ENCODE measurements around the gene GRID2IP. TPM values are rescaled to one million over a fixed set of nuclear protein-coding genes. Genes with fewer than 3 reads are reported as not detected.

The GRID2IP gene
- total RNA-seq, 1 donor from 2014 or later, result not detected

DNA sequence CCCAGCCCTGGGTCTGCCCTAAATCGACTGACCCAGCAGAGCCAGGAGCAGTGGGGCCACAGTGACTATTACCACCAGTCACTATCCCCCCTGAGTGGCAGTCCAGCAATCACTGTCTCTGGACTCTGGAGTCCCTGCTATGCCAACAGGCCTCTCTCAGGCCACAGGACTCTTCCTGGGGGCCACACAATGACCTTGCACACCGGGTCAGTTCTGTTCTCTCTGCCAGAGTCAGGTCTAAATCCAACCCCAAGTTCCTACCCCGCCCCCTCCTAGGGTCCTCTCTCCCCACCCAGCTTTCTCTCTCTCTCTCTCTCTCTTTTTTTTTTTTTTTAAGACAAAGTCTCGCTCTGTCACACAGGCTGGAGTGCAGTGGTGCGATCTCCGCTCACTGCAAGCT lies 21.6 kb downstream of the GRID2IP start:
- H3K4me1 ChIP-seq, result no peaks in the 10 kb centered on the region
- Mint-ChIP-seq H3K36me3 (no peaks in the 10 kb centered on the region), H3K27ac (no peak overlapping the region), H3K27me3 (ENCODE audit: insufficient read depth, low read depth) (peaks cover 72% of the 10 kb centered on the region), H3K4me3 (peak overlapping the region; percentile 66), H3K9me3 (no peaks in the 10 kb centered on the region), H3K4me1 (peaks cover 13% of the 10 kb centered on the region)
- peaks cover 5% of the 10 kb centered on the region for H4K20me1 ChIP-seq (ENCODE audit: low read depth)
- H3K9ac ChIP-seq, result no peak overlapping the region
- no peak overlapping the region for H2AFZ ChIP-seq (replicated peaks)
- no peak overlapping the region for H3K4me3 ChIP-seq
- peaks cover 97% of the 10 kb centered on the region for H3K27me3 ChIP-seq
- TF ChIP-seq, protein P1, sequence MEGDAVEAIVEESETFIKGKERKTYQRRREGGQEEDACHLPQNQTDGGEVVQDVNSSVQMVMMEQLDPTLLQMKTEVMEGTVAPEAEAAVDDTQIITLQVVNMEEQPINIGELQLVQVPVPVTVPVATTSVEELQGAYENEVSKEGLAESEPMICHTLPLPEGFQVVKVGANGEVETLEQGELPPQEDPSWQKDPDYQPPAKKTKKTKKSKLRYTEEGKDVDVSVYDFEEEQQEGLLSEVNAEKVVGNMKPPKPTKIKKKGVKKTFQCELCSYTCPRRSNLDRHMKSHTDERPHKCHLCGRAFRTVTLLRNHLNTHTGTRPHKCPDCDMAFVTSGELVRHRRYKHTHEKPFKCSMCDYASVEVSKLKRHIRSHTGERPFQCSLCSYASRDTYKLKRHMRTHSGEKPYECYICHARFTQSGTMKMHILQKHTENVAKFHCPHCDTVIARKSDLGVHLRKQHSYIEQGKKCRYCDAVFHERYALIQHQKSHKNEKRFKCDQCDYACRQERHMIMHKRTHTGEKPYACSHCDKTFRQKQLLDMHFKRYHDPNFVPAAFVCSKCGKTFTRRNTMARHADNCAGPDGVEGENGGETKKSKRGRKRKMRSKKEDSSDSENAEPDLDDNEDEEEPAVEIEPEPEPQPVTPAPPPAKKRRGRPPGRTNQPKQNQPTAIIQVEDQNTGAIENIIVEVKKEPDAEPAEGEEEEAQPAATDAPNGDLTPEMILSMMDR (IDR thresholded peaks at IDR 0.05), result no peak
- TF ChIP-seq EZH2phosphoT487 (IDR thresholded peaks at IDR 0.05), result no peak
- TF ChIP-seq EZH2 (IDR thresholded peaks at IDR 0.05), result no peak
- H3K36me3 ChIP-seq, result no peaks in the 10 kb centered on the region
- no peaks in the 10 kb centered on the region for H3K79me2 ChIP-seq (ENCODE audit: low read depth)
- H3F3A ChIP-seq (ENCODE audit: low read depth), result peaks cover 5% of the 10 kb centered on the region
- no peak overlapping the region for H3K4me2 ChIP-seq
- no peak for DNase-seq (ENCODE audit: low spot score)
- no peaks in the 10 kb centered on the region for H3K9me3 ChIP-seq (ENCODE audit: low read depth)
- no peak overlapping the region for H3K27ac ChIP-seq

DNA sequence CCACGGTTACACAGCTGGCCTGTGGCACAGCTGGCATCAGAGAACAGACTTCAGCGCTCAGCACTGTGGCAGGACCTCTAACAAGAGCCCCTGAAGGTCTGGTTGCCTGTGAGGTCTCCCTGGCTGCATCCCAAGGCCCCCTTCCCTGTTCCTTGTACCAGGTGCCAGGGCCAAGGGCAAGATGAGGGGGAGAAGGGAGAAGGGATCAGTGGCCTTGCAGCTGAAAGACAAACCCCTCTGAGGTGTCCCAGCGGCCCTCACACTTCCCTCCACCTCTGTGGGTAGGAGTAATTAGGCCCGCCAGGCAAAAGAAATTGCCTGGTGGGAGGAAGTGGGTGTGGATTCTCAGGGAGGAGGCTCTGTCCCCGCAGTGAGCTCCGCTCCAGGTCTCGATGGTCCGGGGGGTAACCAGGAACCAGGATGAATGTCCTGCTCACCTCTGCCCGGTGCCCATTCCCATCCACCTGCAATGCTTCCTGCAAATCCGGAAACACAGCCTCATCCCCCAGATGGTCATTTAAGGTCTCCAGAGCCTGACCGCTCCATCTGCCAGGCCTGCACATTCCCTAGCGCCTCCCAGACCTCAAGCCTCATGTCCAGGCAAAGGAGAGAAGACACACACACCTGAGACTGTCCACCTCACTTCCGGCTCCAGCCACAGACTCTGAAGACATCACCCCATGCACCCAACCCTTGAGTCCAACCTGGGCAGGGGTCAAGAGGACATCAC lies 22.7 kb downstream of the GRID2IP start:
- Mint-ChIP-seq H3K36me3 (no peaks in the 10 kb centered on the region), H3K4me3 (peak overlapping the region; percentile 1), H3K27me3 (ENCODE audit: insufficient read depth, low read depth) (peaks cover 68% of the 10 kb centered on the region), H3K4me1 (peaks cover 13% of the 10 kb centered on the region), H3K9me3 (no peaks in the 10 kb centered on the region), H3K27ac (no peak overlapping the region)
- Histone ChIP-seq H3K27me3 (peaks cover 90% of the 10 kb centered on the region), H3K4me1 (no peaks in the 10 kb centered on the region), H3K4me3 (no peak overlapping the region), H3K36me3 (no peaks in the 10 kb centered on the region), H3K79me2 (ENCODE audit: low read depth) (no peaks in the 10 kb centered on the region), H3F3A (ENCODE audit: low read depth) (no peaks in the 10 kb centered on the region), H3K9ac (no peak overlapping the region), H3K4me2 (no peak overlapping the region), H2AFZ (replicated peaks) (no peak overlapping the region), H3K9me3 (ENCODE audit: low read depth) (no peaks in the 10 kb centered on the region), H4K20me1 (ENCODE audit: low read depth) (peaks cover 5% of the 10 kb centered on the region), H3K27ac (no peak overlapping the region)
- no peak for DNase-seq (ENCODE audit: low spot score)
- TF ChIP-seq EZH2phosphoT487 (IDR thresholded peaks at IDR 0.05) (no peak), EZH2 (IDR thresholded peaks at IDR 0.05) (no peak)
- TF ChIP-seq, protein P1 (IDR thresholded peaks at IDR 0.05), result no peak

DNA sequence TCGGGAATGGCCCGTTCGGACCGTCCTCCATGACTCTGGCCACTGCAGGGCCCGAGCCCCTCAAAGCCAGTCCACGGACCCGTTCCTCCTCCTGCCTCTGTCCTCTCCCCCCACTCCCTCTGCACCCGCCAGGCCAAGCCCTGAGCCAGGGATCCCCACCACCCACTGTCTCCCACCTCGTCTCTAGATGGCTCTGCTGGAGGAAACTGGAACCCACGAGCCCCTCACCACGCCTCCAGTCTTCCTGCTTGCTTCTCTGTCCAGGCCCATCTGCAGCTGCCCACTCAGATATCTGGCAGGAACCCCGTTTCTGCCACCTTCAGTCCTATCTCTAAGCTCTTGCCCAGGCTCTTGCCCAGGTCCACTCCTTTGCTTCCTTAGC lies 24.3 kb downstream of the GRID2IP start:
- TF ChIP-seq EZH2phosphoT487 (IDR thresholded peaks at IDR 0.05), result peak; percentile 22
- TF ChIP-seq EZH2 (IDR thresholded peaks at IDR 0.05), result peak; percentile 25
- TF ChIP-seq, protein P1 (IDR thresholded peaks at IDR 0.05), result no peak
- peaks cover 55% of the 10 kb centered on the region for H3K27me3 Mint-ChIP-seq (ENCODE audit: insufficient read depth, low read depth)
- peak overlapping the region; percentile 80 for H3K4me3 Mint-ChIP-seq
- Histone ChIP-seq H2AFZ (replicated peaks) (peak overlapping the region; percentile 98), H3F3A (ENCODE audit: low read depth) (no peaks in the 10 kb centered on the region), H3K27ac (no peak overlapping the region), H3K4me2 (peak overlapping the region; percentile 93), H3K9me3 (ENCODE audit: low read depth) (no peaks in the 10 kb centered on the region), H3K27me3 (peaks cover 74% of the 10 kb centered on the region), H3K9ac (no peak overlapping the region), H4K20me1 (ENCODE audit: low read depth) (peaks cover 5% of the 10 kb centered on the region), H3K79me2 (ENCODE audit: low read depth) (no peaks in the 10 kb centered on the region), H3K4me1 (no peaks in the 10 kb centered on the region), H3K36me3 (no peaks in the 10 kb centered on the region), H3K4me3 (peak overlapping the region; percentile 56)
- peaks cover 13% of the 10 kb centered on the region for H3K4me1 Mint-ChIP-seq
- no peaks in the 10 kb centered on the region for H3K36me3 Mint-ChIP-seq
- no peak overlapping the region for H3K27ac Mint-ChIP-seq
- DNase-seq (ENCODE audit: low spot score), result no peak
- H3K9me3 Mint-ChIP-seq, result peaks cover 2% of the 10 kb centered on the region
